Caco-2 (cell line): ENCODE results near the gene PPP6R3. TPM values are rescaled to one million over a fixed set of nuclear protein-coding genes. Genes with fewer than 3 reads are reported as not detected.
A peak's percentile ranks its signal among the peaks of the same experiment; 100 is the strongest.

Source experiments
- BruUV-seq: library from RNA; stranded (reverse); fragments of 400-500 nt; replicated peaks from 2 replicates; lab custom pipeline; 2021; lab: Mats Ljungman, UMichigan
- CTCF ChIA-PET: fragments of 300-600 bp; sonication (Branson Sonifier 250); formaldehyde crosslinking; loops from one replicate; lab custom pipeline; 2022; ENCODE audit warnings: antibody characterized with exemption; lab: Charles Lee
- POLR2A ChIA-PET: fragments of 300-600 bp; sonication (Branson Sonifier 250); formaldehyde crosslinking; loops from one replicate; lab custom pipeline; 2022; ENCODE audit warnings: antibody characterized with exemption; lab: Charles Lee
- DNase-seq, 2 experiments: peaks; one replicate each; pipeline versions ENCODE4 v3.0.0 to v3.0.0-alpha.2; 2020 to 2022
- H3K27me3 ChIP-seq: replicated peaks from 2 replicates; pipeline ENCODE4 v1.6.0; 2011; ENCODE audit warnings: low read length; ENCODE audit not compliant: control insufficient read depth, insufficient read depth
- H3K36me3 ChIP-seq: 2 replicates; pipeline ENCODE4 v1.5.1; 2011; ENCODE audit warnings: low read length; ENCODE audit not compliant: control insufficient read depth, insufficient read depth
- H3K4me1 ChIP-seq: fragments of 250-450 bp; sonication (Bioruptor Pico); 2 replicates; pipeline ENCODE4 v1.5.1; 2020; ENCODE audit warnings: mild to moderate bottlenecking
- H3K4me3 ChIP-seq: 2 replicates; pipeline ENCODE4 v1.5.1; 2011; ENCODE audit warnings: low read depth, mild to moderate bottlenecking, control low read depth, low read length
- H3K9me3 ChIP-seq: fragments of 250-450 bp; sonication (Bioruptor Pico); 2 replicates; pipeline ENCODE4 v1.5.1; 2020; ENCODE audit warnings: mild to moderate bottlenecking, moderate library complexity
- H3K27ac Mint-ChIP-seq: one replicate; pipeline ENCODE4 v1.8.0; 2022; ENCODE audit warnings: mixed read lengths; ENCODE audit not compliant: unreplicated experiment
- H3K27me3 Mint-ChIP-seq: one replicate; pipeline ENCODE4 v1.8.0; 2022; ENCODE audit warnings: mixed read lengths; ENCODE audit not compliant: insufficient read depth, unreplicated experiment
- H3K36me3 Mint-ChIP-seq: one replicate; pipeline ENCODE4 v1.8.0; 2022; ENCODE audit warnings: mild to moderate bottlenecking, mixed read lengths; ENCODE audit not compliant: insufficient read depth, unreplicated experiment
- H3K4me1 Mint-ChIP-seq: one replicate; pipeline ENCODE4 v1.8.0; 2022; ENCODE audit warnings: low read depth, mixed read lengths; ENCODE audit not compliant: unreplicated experiment
- H3K4me3 Mint-ChIP-seq: one replicate; pipeline ENCODE4 v1.8.0; 2022; ENCODE audit warnings: mild to moderate bottlenecking, moderate library complexity, mixed read lengths; ENCODE audit not compliant: unreplicated experiment
- H3K9me3 Mint-ChIP-seq: one replicate; pipeline ENCODE4 v1.8.0; 2022; ENCODE audit warnings: mixed read lengths; ENCODE audit not compliant: unreplicated experiment
- CTCF ChIP-seq, 2 experiments: fragments of 200-600 bp in 1 of 2; IDR thresholded peaks; 1 replicate in 1 of 2; 2 replicates in 1 of 2; pipeline versions ENCODE4 v1.5.1 to v1.8.0; 2011 to 2022; ENCODE audit warnings: antibody characterized with exemption in 1 of 2, control low read depth in 1 of 2, inconsistent platforms in 1 of 2, low read depth in 1 of 2, low read length in 1 of 2, mild to moderate bottlenecking in 1 of 2, moderate library complexity in 1 of 2; ENCODE audit not compliant: insufficient read depth in 1 of 2, severe bottlenecking in 1 of 2, unreplicated experiment in 1 of 2
- intact Hi-C: fragments of 100-400 bp; cut with micrococcal nuclease; formaldehyde crosslinking; loops from one replicate; pipeline ENCODE4 v1.10.0; 2022; ENCODE audit not compliant: unreplicated experiment
- total RNA-seq: library from RNA; stranded (reverse); gene quantifications from 2 replicates; pipeline ENCODE4 v1.2.3, GENCODE V29; 2022

The PPP6R3 gene
- total RNA-seq, 1 experiment from 2014 or later, result 276 TPM

DNA sequence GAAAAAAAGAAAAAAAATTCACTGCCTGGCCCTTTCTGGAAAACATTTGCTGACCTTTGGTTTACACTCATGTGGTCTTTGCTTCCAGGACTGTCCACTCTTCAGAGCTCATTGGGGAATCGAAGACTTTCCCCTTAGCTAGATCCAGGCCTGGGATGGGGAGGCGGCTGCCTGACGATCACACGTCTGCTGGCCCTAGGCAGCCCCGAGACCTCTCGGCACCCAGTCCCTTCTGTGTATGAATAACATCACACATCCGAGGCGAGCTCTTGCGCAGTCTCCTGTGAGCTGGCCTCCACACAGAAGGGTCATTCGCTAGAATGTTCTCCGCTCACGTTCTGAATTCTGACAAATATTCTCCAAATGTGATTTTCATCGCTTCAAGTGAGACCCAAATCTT lies 198.1 kb downstream of the PPP6R3 start:
- Mint-ChIP-seq H3K4me3 (no peak overlapping the region), H3K9me3 (no peaks in the 10 kb centered on the region), H3K27ac (no peak overlapping the region), H3K27me3 (peaks cover 16% of the 10 kb centered on the region), H3K4me1 (no peaks in the 10 kb centered on the region), H3K36me3 (no peaks in the 10 kb centered on the region)
- no peaks in the 10 kb centered on the region for H3K4me1 ChIP-seq
- H3K27me3 ChIP-seq, result no peaks in the 10 kb centered on the region
- no TSS peak for BruUV-seq
- ChIA-PET CTCF (interaction anchor here (0.7 kb wide), 1 partner anchor 70 kb away, joined by 3 read pairs; no protein-coding TSS in a partner anchor), POLR2A (no interaction called here)
- no peak for DNase-seq
- H3K4me3 ChIP-seq, result no peak overlapping the region
- intact Hi-C loops, result no loop called here
- TF ChIP-seq CTCF (IDR thresholded peaks at IDR 0.05; ENCODE audit: insufficient read depth in 1 of 2, low read depth in 1 of 2, low read length in 1 of 2, severe bottlenecking in 1 of 2, unreplicated experiment in 1 of 2), result no peak
- no peaks in the 10 kb centered on the region for H3K36me3 ChIP-seq
- H3K9me3 ChIP-seq, result peaks cover 12% of the 10 kb centered on the region; the same call in 1 of the 2 replicates

DNA sequence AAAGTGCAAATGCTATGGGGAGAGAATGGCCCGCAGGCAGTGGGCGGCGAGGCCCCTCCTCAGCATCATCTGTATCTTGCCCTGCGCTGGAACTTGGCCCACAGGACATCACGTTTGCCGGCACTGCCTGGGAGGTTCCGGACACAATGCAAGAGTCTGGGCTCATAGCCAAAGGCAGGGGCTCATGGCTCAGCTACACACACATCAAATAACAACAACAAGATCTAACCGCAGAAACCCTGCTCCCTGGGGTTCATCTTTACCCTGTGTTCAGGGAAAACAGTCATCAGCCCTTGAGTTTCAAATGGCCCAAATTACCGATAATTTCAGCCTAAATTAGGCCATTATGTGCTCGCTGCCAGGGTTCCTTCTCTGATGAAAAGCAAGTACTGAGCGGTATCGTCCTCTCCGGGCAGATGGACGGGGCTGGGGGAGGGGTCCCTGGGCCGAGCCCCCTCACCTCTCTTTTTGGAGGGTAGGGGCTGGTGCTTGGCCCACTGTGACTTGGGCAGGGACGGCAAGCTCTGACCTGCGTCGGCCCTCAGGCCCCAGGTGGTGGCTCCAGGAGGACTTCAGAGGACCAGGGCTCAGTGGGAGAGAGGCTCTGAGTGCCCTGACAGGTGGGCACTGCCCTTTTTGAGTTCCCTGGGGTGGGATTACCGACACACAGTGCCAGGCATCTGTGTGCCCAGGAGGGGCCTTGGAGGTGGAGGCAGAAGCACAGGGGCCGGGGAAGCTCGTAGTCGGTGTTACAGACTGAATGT lies 198.8 kb downstream of the PPP6R3 start:
- CTCF ChIA-PET, result interaction anchor here (0.7 kb wide), 1 partner anchor 69 kb away, joined by 3 read pairs; no protein-coding TSS in a partner anchor
- no peak overlapping the region for H3K4me3 ChIP-seq
- no peaks in the 10 kb centered on the region for H3K4me1 ChIP-seq
- no peaks in the 10 kb centered on the region for H3K9me3 Mint-ChIP-seq
- H3K9me3 ChIP-seq, result peaks cover 12% of the 10 kb centered on the region; the same call in 1 of the 2 replicates
- H3K27me3 ChIP-seq, result no peaks in the 10 kb centered on the region
- peaks cover 16% of the 10 kb centered on the region for H3K27me3 Mint-ChIP-seq
- peak in 1 of 2 experiments; percentile 32 for DNase-seq
- intact Hi-C loops, result no loop called here
- no peaks in the 10 kb centered on the region for H3K36me3 ChIP-seq
- POLR2A ChIA-PET, result no interaction called here
- H3K36me3 Mint-ChIP-seq, result no peaks in the 10 kb centered on the region
- TF ChIP-seq CTCF (IDR thresholded peaks at IDR 0.05; ENCODE audit: insufficient read depth in 1 of 2, low read depth in 1 of 2, low read length in 1 of 2, severe bottlenecking in 1 of 2, unreplicated experiment in 1 of 2), result no peak
- no peak overlapping the region for H3K27ac Mint-ChIP-seq
- no peaks in the 10 kb centered on the region for H3K4me1 Mint-ChIP-seq
- no TSS peak for BruUV-seq
- H3K4me3 Mint-ChIP-seq, result no peak overlapping the region

DNA sequence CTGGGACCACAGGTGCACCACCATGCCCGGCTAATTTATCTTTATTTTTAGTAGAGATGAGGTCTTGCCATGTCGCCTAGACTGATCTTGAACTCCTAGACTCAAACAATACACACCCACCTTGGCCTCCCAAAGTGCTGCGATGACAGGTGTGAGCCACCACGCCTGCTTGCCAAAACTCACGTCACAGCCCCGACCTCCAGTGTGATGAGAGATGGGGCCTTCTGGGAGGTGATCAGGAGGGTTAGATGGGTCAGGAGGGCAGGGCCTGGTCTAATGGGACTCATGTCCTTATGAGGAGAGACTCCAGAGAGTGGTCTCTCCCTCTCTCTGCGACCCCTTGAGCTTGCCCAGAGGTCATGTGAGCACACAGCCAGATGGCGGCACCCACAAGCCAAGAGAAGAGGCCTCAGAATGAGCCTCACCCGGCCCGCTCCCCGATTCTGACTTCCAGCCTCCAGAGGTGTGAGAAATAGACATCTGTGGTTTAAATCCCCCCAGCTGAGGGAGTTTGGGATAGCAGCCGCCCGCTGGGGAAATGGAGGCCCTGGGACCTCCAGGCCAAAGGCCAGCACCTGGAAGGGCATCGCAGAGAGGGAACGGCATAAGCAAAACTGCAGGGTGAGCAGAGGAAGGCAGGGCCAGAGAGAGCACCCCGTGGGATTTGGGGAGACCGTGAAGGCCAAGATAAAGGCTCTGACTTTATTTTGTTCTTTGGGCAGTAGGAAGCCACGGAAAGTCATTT lies 199.7 kb downstream of the PPP6R3 start:
- H3K36me3 ChIP-seq, result no peaks in the 10 kb centered on the region
- TF ChIP-seq CTCF (IDR thresholded peaks at IDR 0.05; ENCODE audit: insufficient read depth in 1 of 2, low read depth in 1 of 2, low read length in 1 of 2, severe bottlenecking in 1 of 2, unreplicated experiment in 1 of 2), result no peak
- Mint-ChIP-seq H3K4me1 (no peaks in the 10 kb centered on the region), H3K9me3 (no peaks in the 10 kb centered on the region), H3K36me3 (no peaks in the 10 kb centered on the region), H3K4me3 (no peak overlapping the region), H3K27me3 (peaks cover 20% of the 10 kb centered on the region), H3K27ac (no peak overlapping the region)
- peak in 1 of 2 experiments; percentile 32 for DNase-seq
- H3K4me3 ChIP-seq, result no peak overlapping the region
- intact Hi-C loops, result no loop called here
- H3K9me3 ChIP-seq, result peaks cover 8% of the 10 kb centered on the region; the same call in 1 of the 2 replicates
- POLR2A ChIA-PET, result no interaction called here
- H3K4me1 ChIP-seq, result no peaks in the 10 kb centered on the region
- H3K27me3 ChIP-seq, result no peaks in the 10 kb centered on the region
- CTCF ChIA-PET, result no interaction called here
- no TSS peak for BruUV-seq
